GM19324 (cell line): ENCODE results near the gene TRIM5.

Source experiments
- ATAC-seq: cut with Tn5 transposase; IDR thresholded peaks from one replicate; pipeline ENCODE4 v1.9.1; 2021; ENCODE audit warnings: mild to moderate bottlenecking, moderate library complexity; ENCODE audit not compliant: unreplicated experiment, low FRiP score

The TRIM5 gene

GRCh38 chr11:5626196-5626595 is 58.7 kb downstream of the TRIM5 start:
- no peak for ATAC-seq

GRCh38 chr11:5625281-5625680 is 59.6 kb downstream of the TRIM5 start:
- no peak for ATAC-seq

- ATAC-seq = peak; percentile 96
Measured at GRCh38 chr11:5624489-5625279, 60.2 kb downstream of the TRIM5 start, which contains the start of gene TRIM34. TRIM34 (plus strand) TSS chr11:5625001; CDS start chr11:5632332, 7,331 bp downstream.

GRCh38 chr11:5622802-5623201 is 62.1 kb downstream of the TRIM5 start:
- ATAC-seq = no peak

GRCh38 chr11:5621580-5621979 is 63.3 kb downstream of the TRIM5 start:
- ATAC-seq = no peak

GRCh38 chr11:5620651-5621521 is 64.0 kb downstream of the TRIM5 start:
- ATAC-seq = no peak

GRCh38 chr11:5618807-5619206 is 66.1 kb downstream of the TRIM5 start:
- no peak for ATAC-seq
